ENCODE data around the gene MFAP2.

DNA sequence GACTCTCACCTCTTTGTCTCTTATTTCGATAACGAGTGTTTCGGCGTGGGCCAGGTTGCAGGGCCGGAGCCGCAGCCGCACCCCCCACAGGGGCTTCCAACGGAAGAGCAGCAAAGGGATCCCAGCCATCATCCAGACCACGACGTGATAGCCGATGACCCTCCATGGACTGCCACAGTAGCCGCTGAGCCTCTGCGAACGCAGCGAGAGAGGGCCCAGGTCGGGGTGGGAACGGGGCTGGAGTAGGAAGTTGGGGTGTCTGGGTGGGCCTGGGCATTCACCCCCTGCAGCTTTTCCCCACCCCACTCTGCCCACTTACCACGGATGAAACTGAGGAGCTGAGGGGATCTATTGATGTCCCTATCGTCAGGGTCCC lies 24.9 kb upstream of the MFAP2 start:
- TF ChIP-seq, protein P1, sequence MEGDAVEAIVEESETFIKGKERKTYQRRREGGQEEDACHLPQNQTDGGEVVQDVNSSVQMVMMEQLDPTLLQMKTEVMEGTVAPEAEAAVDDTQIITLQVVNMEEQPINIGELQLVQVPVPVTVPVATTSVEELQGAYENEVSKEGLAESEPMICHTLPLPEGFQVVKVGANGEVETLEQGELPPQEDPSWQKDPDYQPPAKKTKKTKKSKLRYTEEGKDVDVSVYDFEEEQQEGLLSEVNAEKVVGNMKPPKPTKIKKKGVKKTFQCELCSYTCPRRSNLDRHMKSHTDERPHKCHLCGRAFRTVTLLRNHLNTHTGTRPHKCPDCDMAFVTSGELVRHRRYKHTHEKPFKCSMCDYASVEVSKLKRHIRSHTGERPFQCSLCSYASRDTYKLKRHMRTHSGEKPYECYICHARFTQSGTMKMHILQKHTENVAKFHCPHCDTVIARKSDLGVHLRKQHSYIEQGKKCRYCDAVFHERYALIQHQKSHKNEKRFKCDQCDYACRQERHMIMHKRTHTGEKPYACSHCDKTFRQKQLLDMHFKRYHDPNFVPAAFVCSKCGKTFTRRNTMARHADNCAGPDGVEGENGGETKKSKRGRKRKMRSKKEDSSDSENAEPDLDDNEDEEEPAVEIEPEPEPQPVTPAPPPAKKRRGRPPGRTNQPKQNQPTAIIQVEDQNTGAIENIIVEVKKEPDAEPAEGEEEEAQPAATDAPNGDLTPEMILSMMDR (IDR thresholded peaks at IDR 0.05): no peak
- no peak for TF ChIP-seq POLR2A (IDR thresholded peaks at IDR 0.05)

All from Peyer's patch (tissue), 4 donors.